NCI-H2171 treated with DMSO at 0.1 percent for 48 hours (cell line): ENCODE data around the gene CDKN2A.
"Not testable (repeated sequence)": the region's sequence is repeated elsewhere in the genome, so short reads cannot be mapped to it uniquely, and the experiment has no call there.

ENCODE experiments used
- DNase-seq: peaks from one replicate; lab custom pipeline; 2025; lab: John Stamatoyannopoulos, UW

CDKN2A gene

GRCh38 chr9:21982391-21982790, 11.8 kb downstream of the CDKN2A start:
- DNase-seq: no peak

- DNase-seq: no peak
Observed at GRCh38 chr9:21976334-21976875, 17.8 kb downstream of the CDKN2A start.

GRCh38 chr9:21974722-21975409, 19.3 kb downstream of the CDKN2A start:
- DNase-seq: peak; percentile 78

GRCh38 chr9:21974343-21974721, 19.9 kb downstream of the CDKN2A start:
- DNase-seq: peak; percentile 67

GRCh38 chr9:21972361-21972760, 21.8 kb downstream of the CDKN2A start:
- no peak for DNase-seq

- DNase-seq: no peak
Observed at GRCh38 chr9:21970800-21971640, 23.2 kb downstream of the CDKN2A start.

GRCh38 chr9:21969951-21970799, 24.0 kb downstream of the CDKN2A start:
- DNase-seq: no peak

GRCh38 chr9:21969011-21969940, 24.9 kb downstream of the CDKN2A start:
- no peak for DNase-seq

- DNase-seq: no peak
Observed at GRCh38 chr9:21968331-21969010, 25.7 kb downstream of the CDKN2A start.

GRCh38 chr9:21967702-21968101, 26.5 kb downstream of the CDKN2A start:
- no peak for DNase-seq

GRCh38 chr9:21967169-21967568, 27.0 kb downstream of the CDKN2A start:
- no peak for DNase-seq

- no peak for DNase-seq
Observed at GRCh38 chr9:21966140-21966851, 27.9 kb downstream of the CDKN2A start.

GRCh38 chr9:21965401-21965951, 28.7 kb downstream of the CDKN2A start:
- no peak for DNase-seq

GRCh38 chr9:21964925-21965385, 29.2 kb downstream of the CDKN2A start:
- no peak for DNase-seq

GRCh38 chr9:21961569-21961968, 32.6 kb downstream of the CDKN2A start:
- DNase-seq: no peak

GRCh38 chr9:21959268-21959667, 34.9 kb downstream of the CDKN2A start:
- not testable (repeated sequence) for DNase-seq

GRCh38 chr9:21958833-21959232, 35.4 kb downstream of the CDKN2A start:
- DNase-seq: no peak

GRCh38 chr9:21945606-21946005, 48.6 kb downstream of the CDKN2A start:
- no peak for DNase-seq

- DNase-seq: no peak
Observed at GRCh38 chr9:21943464-21943863, 50.7 kb downstream of the CDKN2A start.
